Neural progenitor cell (in vitro differentiated cells): ENCODE results near the gene SCP2. TPM values are rescaled to one million over a fixed set of nuclear protein-coding genes. Genes with fewer than 3 reads are reported as not detected.

Experiments
- DNase-seq: peaks from one replicate; pipeline ENCODE4 v3.0.0-alpha.2; 2016; ENCODE audit warnings: low spot score
- H2AFZ ChIP-seq: fragments of 200-600 bp; sonication (generic); replicated peaks from 2 replicates; pipeline ENCODE4 v1.6.1; 2016; ENCODE audit warnings: antibody characterized with exemption
- H3F3A ChIP-seq: fragments of 200-600 bp; sonication (generic); 2 replicates; pipeline ENCODE4 v1.6.1; 2016; ENCODE audit warnings: antibody characterized with exemption, low read depth
- H3K27ac ChIP-seq: fragments of 200-600 bp; sonication (generic); 2 replicates; pipeline ENCODE4 v1.5.1; 2016; ENCODE audit warnings: mild to moderate bottlenecking
- H3K27me3 ChIP-seq: fragments of 200-600 bp; sonication (generic); 2 replicates; pipeline ENCODE4 v1.6.1; 2016; ENCODE audit warnings: mild to moderate bottlenecking, moderate library complexity
- H3K36me3 ChIP-seq: fragments of 200-600 bp; sonication (generic); 2 replicates; pipeline ENCODE4 v1.5.1; 2016
- H3K4me1 ChIP-seq: fragments of 200-600 bp; sonication (generic); 2 replicates; pipeline ENCODE4 v1.6.1; 2016; ENCODE audit warnings: mixed run types
- H3K4me2 ChIP-seq: fragments of 200-600 bp; sonication (generic); 2 replicates; pipeline ENCODE4 v1.6.1; 2016
- H3K4me3 ChIP-seq: fragments of 200-600 bp; sonication (generic); 2 replicates; pipeline ENCODE4 v1.5.1; 2016
- H3K79me2 ChIP-seq: fragments of 200-600 bp; sonication (generic); 2 replicates; pipeline ENCODE4 v1.6.1; 2016; ENCODE audit warnings: low read depth
- H3K9ac ChIP-seq: fragments of 200-600 bp; sonication (generic); 2 replicates; pipeline ENCODE4 v1.6.1; 2016
- H3K9me3 ChIP-seq: fragments of 200-600 bp; sonication (generic); 2 replicates; pipeline ENCODE4 v1.5.1; 2016; ENCODE audit warnings: low read depth
- H4K20me1 ChIP-seq: fragments of 200-600 bp; sonication (generic); 2 replicates; pipeline ENCODE4 v1.6.1; 2016; ENCODE audit warnings: low read depth
- H3K27ac Mint-ChIP-seq: 3 replicates; pipeline ENCODE4 v1.8.0; 2021; ENCODE audit warnings: mixed read lengths
- H3K27me3 Mint-ChIP-seq: 2 replicates; pipeline ENCODE4 v1.8.0; 2022; ENCODE audit warnings: low read depth, mild to moderate bottlenecking, inconsistent platforms, moderate library complexity, mixed read lengths; ENCODE audit not compliant: insufficient read depth
- H3K36me3 Mint-ChIP-seq: 3 replicates; pipeline ENCODE4 v1.8.0; 2021; ENCODE audit warnings: mixed read lengths
- H3K4me1 Mint-ChIP-seq: 3 replicates; pipeline ENCODE4 v1.8.0; 2021; ENCODE audit warnings: mixed read lengths
- H3K4me3 Mint-ChIP-seq: 3 replicates; pipeline ENCODE4 v1.8.0; 2021; ENCODE audit warnings: mild to moderate bottlenecking, moderate library complexity, mixed read lengths
- H3K9me3 Mint-ChIP-seq: 3 replicates; pipeline ENCODE4 v1.8.0; 2020; ENCODE audit warnings: mixed read lengths
- EZH2 ChIP-seq: fragments of 200-600 bp; sonication (generic); IDR thresholded peaks from 2 replicates; pipeline ENCODE4 v1.6.1; 2017; ENCODE audit warnings: antibody characterized with exemption, mild to moderate bottlenecking, moderate library complexity
- EZH2phosphoT487 ChIP-seq: fragments of 200-600 bp; sonication (generic); IDR thresholded peaks from 2 replicates; pipeline ENCODE4 v1.6.1; 2017; ENCODE audit warnings: antibody characterized with exemption
- total RNA-seq: library from RNA; depleted of rRNA; stranded (reverse); fragments of >200 nt; gene quantifications from 2 replicates; pipeline ENCODE4 v1.2.3, GENCODE V29; 2015; ENCODE audit warnings: low replicate concordance
- TF ChIP-seq, protein P1 (sequence below): fragments of 200-600 bp; sonication (generic); IDR thresholded peaks from 2 replicates; pipeline ENCODE4 v1.5.1; 2017; ENCODE audit warnings: antibody characterized with exemption, mild to moderate bottlenecking

The SCP2 gene
- total RNA-seq, 1 donor from 2014 or later = 101 TPM

DNA sequence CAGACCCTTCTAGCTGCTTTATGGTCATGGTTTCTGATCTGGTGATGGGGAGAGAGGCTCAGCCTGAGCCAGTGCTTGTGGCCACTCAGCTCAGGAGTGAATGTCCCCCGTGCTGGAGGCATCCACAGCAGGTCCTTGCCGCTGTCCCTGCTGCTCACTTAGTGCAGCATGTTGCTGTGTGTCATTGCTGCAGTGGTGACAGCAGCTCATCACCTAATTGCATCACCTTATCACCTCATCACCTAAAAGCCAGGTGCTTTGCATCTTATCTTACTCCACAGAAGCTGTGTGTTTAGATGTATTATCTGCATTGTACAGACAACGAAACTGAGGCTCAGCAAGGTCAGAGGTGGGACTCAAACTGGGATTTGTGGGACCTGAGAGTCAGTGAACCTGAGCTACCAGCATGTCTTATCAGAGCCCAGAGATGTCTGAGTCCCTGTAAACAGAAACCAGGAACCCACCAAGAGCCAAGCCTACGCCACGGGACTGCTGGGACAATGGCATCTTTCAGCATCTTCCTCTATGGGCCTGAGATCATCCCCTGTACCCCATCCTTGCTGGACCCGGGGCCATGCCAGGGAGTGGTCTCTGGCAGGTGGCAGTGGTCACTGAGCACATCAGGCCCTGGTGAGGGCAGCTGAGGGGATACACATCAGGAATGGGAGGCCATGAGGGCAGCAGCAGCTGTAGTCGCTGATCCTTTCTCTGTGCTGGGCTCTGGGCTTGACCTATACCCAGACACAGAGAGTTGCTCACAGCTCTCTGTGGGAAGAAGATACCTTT is 141.4 kb downstream of the SCP2 start:
- peaks cover 11% of the 10 kb centered on the region for H3K4me1 Mint-ChIP-seq
- Histone ChIP-seq H3K4me1 (peaks cover 3% of the 10 kb centered on the region), H3K9ac (no peak overlapping the region), H3K27ac (no peak overlapping the region), H3K4me2 (no peak overlapping the region), H3F3A (peaks cover 5% of the 10 kb centered on the region), H4K20me1 (no peaks in the 10 kb centered on the region), H3K9me3 (no peaks in the 10 kb centered on the region), H3K27me3 (peaks cover 20% of the 10 kb centered on the region), H3K36me3 (no peaks in the 10 kb centered on the region), H2AFZ (no peak overlapping the region), H3K79me2 (no peaks in the 10 kb centered on the region), H3K4me3 (no peak overlapping the region)
- no peak overlapping the region for H3K27ac Mint-ChIP-seq
- peaks cover 26% of the 10 kb centered on the region for H3K27me3 Mint-ChIP-seq
- H3K9me3 Mint-ChIP-seq = no peaks in the 10 kb centered on the region
- no peaks in the 10 kb centered on the region for H3K36me3 Mint-ChIP-seq
- TF ChIP-seq EZH2phosphoT487 (no peak), EZH2 (no peak)
- TF ChIP-seq, protein P1, sequence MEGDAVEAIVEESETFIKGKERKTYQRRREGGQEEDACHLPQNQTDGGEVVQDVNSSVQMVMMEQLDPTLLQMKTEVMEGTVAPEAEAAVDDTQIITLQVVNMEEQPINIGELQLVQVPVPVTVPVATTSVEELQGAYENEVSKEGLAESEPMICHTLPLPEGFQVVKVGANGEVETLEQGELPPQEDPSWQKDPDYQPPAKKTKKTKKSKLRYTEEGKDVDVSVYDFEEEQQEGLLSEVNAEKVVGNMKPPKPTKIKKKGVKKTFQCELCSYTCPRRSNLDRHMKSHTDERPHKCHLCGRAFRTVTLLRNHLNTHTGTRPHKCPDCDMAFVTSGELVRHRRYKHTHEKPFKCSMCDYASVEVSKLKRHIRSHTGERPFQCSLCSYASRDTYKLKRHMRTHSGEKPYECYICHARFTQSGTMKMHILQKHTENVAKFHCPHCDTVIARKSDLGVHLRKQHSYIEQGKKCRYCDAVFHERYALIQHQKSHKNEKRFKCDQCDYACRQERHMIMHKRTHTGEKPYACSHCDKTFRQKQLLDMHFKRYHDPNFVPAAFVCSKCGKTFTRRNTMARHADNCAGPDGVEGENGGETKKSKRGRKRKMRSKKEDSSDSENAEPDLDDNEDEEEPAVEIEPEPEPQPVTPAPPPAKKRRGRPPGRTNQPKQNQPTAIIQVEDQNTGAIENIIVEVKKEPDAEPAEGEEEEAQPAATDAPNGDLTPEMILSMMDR = no peak
- H3K4me3 Mint-ChIP-seq = no peak overlapping the region
- no peak for DNase-seq

DNA sequence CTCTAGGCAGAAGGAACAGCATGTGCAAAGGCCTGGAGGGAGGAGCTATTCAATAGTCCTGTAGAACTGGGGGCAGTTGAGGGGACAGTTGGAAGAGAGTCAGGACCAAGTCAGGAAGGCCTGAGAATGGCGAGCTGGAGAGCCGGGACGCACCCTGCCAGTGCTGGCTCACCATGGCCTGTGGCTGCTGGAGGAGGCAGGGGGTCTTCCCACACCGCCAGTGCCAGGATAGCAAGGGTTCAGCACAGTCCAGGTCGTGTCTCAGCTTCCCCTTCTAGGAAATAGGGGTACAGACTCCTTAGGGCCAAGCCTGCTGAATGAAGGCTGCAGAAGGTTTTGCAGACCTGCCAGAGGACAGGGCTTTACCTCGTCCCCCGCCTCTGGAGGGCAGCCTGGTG is 142.2 kb downstream of the SCP2 start:
- Histone ChIP-seq H3K4me1 (peaks cover 10% of the 10 kb centered on the region), H2AFZ (no peak overlapping the region), H3K4me3 (no peak overlapping the region), H3K9me3 (no peaks in the 10 kb centered on the region), H3K27ac (no peak overlapping the region), H3K27me3 (peaks cover 13% of the 10 kb centered on the region), H4K20me1 (no peaks in the 10 kb centered on the region), H3K9ac (no peak overlapping the region), H3F3A (no peaks in the 10 kb centered on the region), H3K36me3 (no peaks in the 10 kb centered on the region), H3K4me2 (no peak overlapping the region), H3K79me2 (no peaks in the 10 kb centered on the region)
- H3K27me3 Mint-ChIP-seq = peaks cover 20% of the 10 kb centered on the region
- no peaks in the 10 kb centered on the region for H3K36me3 Mint-ChIP-seq
- H3K4me3 Mint-ChIP-seq = no peak overlapping the region
- TF ChIP-seq EZH2 = no peak
- no peak for TF ChIP-seq EZH2phosphoT487
- TF ChIP-seq, protein P1 = no peak
- no peak for DNase-seq
- H3K4me1 Mint-ChIP-seq = peaks cover 14% of the 10 kb centered on the region
- no peak overlapping the region for H3K27ac Mint-ChIP-seq
- no peaks in the 10 kb centered on the region for H3K9me3 Mint-ChIP-seq

DNA sequence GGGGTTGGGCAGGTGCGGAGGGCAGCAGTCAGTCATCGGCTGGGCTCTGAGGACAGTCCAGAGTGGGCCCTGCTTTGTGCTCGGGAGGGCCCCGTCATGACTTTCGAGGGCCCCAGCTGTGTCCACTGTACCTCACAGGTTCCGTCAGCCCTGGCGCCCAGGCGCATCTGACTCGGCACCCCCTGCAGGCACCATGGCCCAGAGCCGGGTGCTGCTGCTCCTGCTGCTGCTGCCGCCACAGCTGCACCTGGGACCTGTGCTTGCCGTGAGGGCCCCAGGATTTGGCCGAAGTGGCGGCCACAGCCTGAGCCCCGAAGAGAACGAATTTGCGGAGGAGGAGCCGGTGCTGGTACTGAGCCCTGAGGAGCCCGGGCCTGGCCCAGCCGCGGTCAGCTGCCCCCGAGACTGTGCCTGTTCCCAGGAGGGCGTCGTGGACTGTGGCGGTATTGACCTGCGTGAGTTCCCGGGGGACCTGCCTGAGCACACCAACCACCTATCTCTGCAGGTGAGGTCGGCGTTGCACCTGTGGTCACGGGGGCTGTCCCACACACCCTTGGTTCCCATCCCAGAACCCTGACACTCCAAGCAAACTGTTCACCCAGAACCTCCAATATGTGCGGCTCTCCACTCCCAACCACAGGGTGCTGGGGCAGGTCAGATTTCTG is 142.7 kb downstream of the SCP2 start:
- H4K20me1 ChIP-seq = no peaks in the 10 kb centered on the region
- no peak overlapping the region for H3K4me3 Mint-ChIP-seq
- no peak overlapping the region for H3K27ac Mint-ChIP-seq
- no peak overlapping the region for H2AFZ ChIP-seq
- no peak for DNase-seq
- no peaks in the 10 kb centered on the region for H3F3A ChIP-seq
- no peaks in the 10 kb centered on the region for H3K9me3 ChIP-seq
- H3K4me3 ChIP-seq = no peak overlapping the region
- TF ChIP-seq EZH2 (no peak), EZH2phosphoT487 (no peak)
- TF ChIP-seq, protein P1 = no peak
- H3K27me3 ChIP-seq = peaks cover 7% of the 10 kb centered on the region
- H3K4me2 ChIP-seq = no peak overlapping the region
- H3K4me1 ChIP-seq = peaks cover 14% of the 10 kb centered on the region
- peaks cover 20% of the 10 kb centered on the region for H3K27me3 Mint-ChIP-seq
- no peaks in the 10 kb centered on the region for H3K36me3 Mint-ChIP-seq
- H3K36me3 ChIP-seq = no peaks in the 10 kb centered on the region
- peaks cover 17% of the 10 kb centered on the region for H3K4me1 Mint-ChIP-seq
- H3K79me2 ChIP-seq = no peaks in the 10 kb centered on the region
- no peak overlapping the region for H3K9ac ChIP-seq
- no peaks in the 10 kb centered on the region for H3K9me3 Mint-ChIP-seq
- no peak overlapping the region for H3K27ac ChIP-seq
